IMR-90 (cell line): ENCODE measurements around the gene EXOC6B. TPM values are rescaled to one million over a fixed set of nuclear protein-coding genes. Genes with fewer than 3 reads are reported as not detected.

Source experiments
- ATAC-seq: fragments of 200-7000 bp; cut with Tn5 transposase; 2 replicates; pipeline ENCODE4 v1.9.1; 2020; ENCODE audit warnings: low read depth, mild to moderate bottlenecking, moderate library complexity
- BruUV-seq: library from RNA; stranded (reverse); fragments of 400-500 nt; replicated peaks from 2 replicates; lab custom pipeline; 2021; lab: Mats Ljungman, UMichigan
- CTCF ChIA-PET: fragments of 300-600 bp; formaldehyde crosslinking; extraction: SDS; loops from one replicate; lab custom pipeline; 2021; ENCODE audit warnings: antibody characterized with exemption; lab: Yijun Ruan, JAX
- POLR2A ChIA-PET: fragments of 300-600 bp; sonication (Branson Sonifier 250); formaldehyde crosslinking; loops from one replicate; lab custom pipeline; 2022; ENCODE audit warnings: antibody characterized with exemption; ENCODE audit not compliant: unreplicated experiment; lab: Charles Lee
- DNase-seq: peaks from one replicate; pipeline ENCODE4 v3.0.0; 2013
- H2AFZ ChIP-seq: replicated peaks from 2 replicates; pipeline ENCODE3; 2013; ENCODE audit warnings: low read length, mild to moderate bottlenecking; ENCODE audit not compliant: poor library complexity
- H2AK5ac ChIP-seq: 2 replicates; pipeline ENCODE4 v1.6.1; 2013; ENCODE audit warnings: low read depth, low read length, inconsistent platforms
- H2AK9ac ChIP-seq: replicated peaks from 2 replicates; pipeline ENCODE3; 2013; ENCODE audit warnings: mild to moderate bottlenecking, low read depth, low read length, moderate library complexity; ENCODE audit not compliant: poor library complexity
- H2BK120ac ChIP-seq: 2 replicates; pipeline ENCODE4 v1.6.1; 2013; ENCODE audit warnings: low read depth, low read length, inconsistent platforms
- H2BK15ac ChIP-seq: 3 replicates; pipeline ENCODE4 v1.6.1; 2013; ENCODE audit warnings: low read depth, low read length, inconsistent platforms
- H2BK20ac ChIP-seq: 2 replicates; pipeline ENCODE4 v1.6.1; 2013; ENCODE audit warnings: low read depth, mild to moderate bottlenecking, inconsistent platforms, low read length, moderate library complexity
- H2BK5ac ChIP-seq: 2 replicates; pipeline ENCODE4 v1.6.1; 2013; ENCODE audit warnings: mild to moderate bottlenecking, low read depth, low read length, inconsistent platforms; ENCODE audit not compliant: poor library complexity, severe bottlenecking
- H3K14ac ChIP-seq: replicated peaks from 2 replicates; pipeline ENCODE4 v1.6.1; 2013; ENCODE audit warnings: low read depth, low read length, inconsistent platforms
- H3K18ac ChIP-seq: 2 replicates; pipeline ENCODE4 v1.6.1; 2013; ENCODE audit warnings: low read depth, low read length, control low read depth
- H3K23ac ChIP-seq: 2 replicates; pipeline ENCODE4 v1.6.1; 2013; ENCODE audit warnings: low read depth, low read length, inconsistent platforms
- H3K27ac ChIP-seq: 2 replicates; pipeline ENCODE4 v1.5.1; 2013; ENCODE audit warnings: mild to moderate bottlenecking, control low read depth, low read length; ENCODE audit not compliant: insufficient read depth
- H3K27me3 ChIP-seq: 2 replicates; pipeline ENCODE4 v1.6.1; 2013; ENCODE audit warnings: low read length; ENCODE audit not compliant: control insufficient read depth, insufficient read depth
- H3K36me3 ChIP-seq: 2 replicates; pipeline ENCODE4 v1.6.1; 2013; ENCODE audit warnings: low read length, mixed read lengths; ENCODE audit not compliant: control insufficient read depth, insufficient read depth
- H3K4ac ChIP-seq: 2 replicates; pipeline ENCODE4 v1.6.1; 2013; ENCODE audit warnings: low read depth, low read length, inconsistent platforms
- H3K4me1 ChIP-seq: 2 replicates; pipeline ENCODE4 v1.6.1; 2013; ENCODE audit warnings: low read length, mixed read lengths; ENCODE audit not compliant: control insufficient read depth, insufficient read depth
- H3K4me2 ChIP-seq: 2 replicates; pipeline ENCODE4 v1.6.1; 2013; ENCODE audit warnings: low read depth, mild to moderate bottlenecking, control low read depth, low read length, moderate library complexity
- H3K4me3 ChIP-seq: 2 replicates; pipeline ENCODE4 v1.5.1; 2013; ENCODE audit warnings: low read depth, mild to moderate bottlenecking, control low read depth, low read length, moderate library complexity; ENCODE audit not compliant: insufficient read depth
- H3K56ac ChIP-seq: 2 replicates; pipeline ENCODE4 v1.6.1; 2013; ENCODE audit warnings: low read length, inconsistent platforms; ENCODE audit not compliant: insufficient read depth; ENCODE audit errors: extremely low read depth
- H3K79me1 ChIP-seq, 2 experiments: 2 replicates each; pipeline ENCODE4 v1.6.1; 2013; ENCODE audit warnings: low read length in 2 of 2, inconsistent platforms in 1 of 2, low read depth in 1 of 2
- H3K9ac ChIP-seq: 2 replicates; pipeline ENCODE4 v1.6.1; 2013; ENCODE audit warnings: low read depth, low read length, control low read depth
- H3K9me1 ChIP-seq: 2 replicates; pipeline ENCODE4 v1.6.1; 2013; ENCODE audit warnings: low read length, inconsistent platforms; ENCODE audit not compliant: insufficient read depth
- H3K9me3 ChIP-seq: 2 replicates; pipeline ENCODE4 v1.6.1; 2013; ENCODE audit warnings: low read length; ENCODE audit not compliant: control insufficient read depth, insufficient read depth
- H4K20me1 ChIP-seq: 2 replicates; pipeline ENCODE4 v1.6.1; 2013; ENCODE audit warnings: low read length, inconsistent platforms; ENCODE audit not compliant: insufficient read depth
- H4K5ac ChIP-seq: 2 replicates; pipeline ENCODE4 v1.6.1; 2013; ENCODE audit warnings: mild to moderate bottlenecking, low read depth, low read length, control low read depth
- H4K8ac ChIP-seq, 2 experiments: 2 replicates each; pipeline ENCODE4 v1.6.1; 2013; ENCODE audit warnings: low read depth in 2 of 2, low read length in 2 of 2, control low read depth in 1 of 2, inconsistent platforms in 1 of 2
- H4K91ac ChIP-seq: 2 replicates; pipeline ENCODE4 v1.6.1; 2013; ENCODE audit warnings: low read depth, low read length, inconsistent platforms; ENCODE audit not compliant: insufficient read depth
- BHLHE40 ChIP-seq: fragments of 150-350 bp; IDR thresholded peaks from 2 replicates; pipeline ENCODE4 v1.6.1; 2016; ENCODE audit warnings: mild to moderate bottlenecking, low read depth, low read length
- CEBPB ChIP-seq: IDR thresholded peaks from 2 replicates; pipeline ENCODE4 v1.6.1; 2012; ENCODE audit warnings: low read depth, low read length, improper control_type of control experiment
- MAZ ChIP-seq: IDR thresholded peaks from 2 replicates; pipeline ENCODE4 v1.6.1; 2012; ENCODE audit warnings: low read depth, mild to moderate bottlenecking, low read length, improper control_type of control experiment, moderate library complexity, borderline replicate concordance
- MXI1 ChIP-seq: IDR thresholded peaks from 2 replicates; pipeline ENCODE4 v1.6.1; 2012; ENCODE audit warnings: low read depth, mild to moderate bottlenecking, low read length, moderate library complexity, borderline replicate concordance
- RCOR1 ChIP-seq: IDR thresholded peaks from 2 replicates; pipeline ENCODE4 v1.6.1; 2012; ENCODE audit warnings: mild to moderate bottlenecking, low read length, improper control_type of control experiment; ENCODE audit not compliant: insufficient replicate concordance
- RFX5 ChIP-seq: IDR thresholded peaks from 2 replicates; pipeline ENCODE4 v1.8.0; 2012; ENCODE audit warnings: low read depth, mild to moderate bottlenecking, low read length, moderate library complexity
- WGBS, 2 experiments: methylation state at CpG; one replicate each; pipeline versions ENCODE4 v1.1.5 to v1.1.7; 2013; ENCODE audit warnings: missing lambda C conversion rate in 2 of 2; ENCODE audit not compliant: insufficient read length in 1 of 2; ENCODE audit errors: extremely low coverage in 2 of 2; 5-methylcytosine and 5-hydroxymethylcytosine counted together
- dilution Hi-C: fragments of 300-500 bp; cut with HindIII; formaldehyde crosslinking; loops from one replicate; pipeline ENCODE4 v1.14.3; 2018; ENCODE audit warnings: low sequenced_read_pairs; ENCODE audit not compliant: unreplicated experiment
- in situ Hi-C: fragments of 300-500 bp; cut with MboI; formaldehyde crosslinking; loops from 3 replicates; pipeline ENCODE4 v1.14.3; 2019; ENCODE audit warnings: low sequenced_read_pairs, inconsistent platforms, mixed read lengths
- intact Hi-C: fragments of 100-400 bp; cut with micrococcal nuclease; formaldehyde crosslinking; loops from 2 replicates; pipeline ENCODE4 v1.10.0; 2022
- polyA plus RNA-seq, 3 experiments: library from polyadenylated mRNA; depleted of rRNA; stranded (reverse); fragments of >200 nt; gene quantifications; 2 replicates each; pipeline ENCODE4 v1.2.3, GENCODE V29; 2012; ENCODE audit warnings: low replicate concordance in 1 of 3
- total RNA-seq: library from RNA; depleted of rRNA; stranded (reverse); fragments of >200 nt; gene quantifications from 2 replicates; pipeline ENCODE4 v1.2.3, GENCODE V29; 2012

Gene EXOC6B
- total and polyA plus RNA-seq, 2 of the 4 experiments (the other 2 are of a cell fraction) = 10.2 to 29.4 TPM

DNA sequence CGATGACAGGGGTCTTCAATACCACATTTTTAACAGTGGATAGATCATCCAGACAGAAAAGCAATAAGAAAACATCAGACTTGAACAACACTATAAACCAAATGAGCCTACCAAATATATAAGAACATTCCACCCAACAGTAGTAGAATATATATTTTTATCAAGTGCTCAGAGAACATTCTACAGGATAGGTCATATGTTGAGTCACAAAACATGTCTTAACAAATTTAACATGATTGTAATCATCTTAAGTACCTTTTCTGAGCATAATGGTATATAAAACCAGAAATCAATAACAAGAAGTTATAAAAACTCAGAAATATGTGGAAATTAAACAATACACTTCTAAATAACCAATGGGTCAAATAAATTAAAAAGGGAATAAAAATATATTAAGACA is 484.2 kb downstream of the EXOC6B start:
- no peak overlapping the region for H4K8ac ChIP-seq
- H3K18ac ChIP-seq = no peak overlapping the region
- H2BK5ac ChIP-seq = no peak overlapping the region
- H3K79me1 ChIP-seq = no peaks in the 10 kb centered on the region
- WGBS, 2 experiments = no CpG with 5 or more reads among the region's 1 CpG
- H4K5ac ChIP-seq = no peak overlapping the region
- BruUV-seq = no TSS peak
- ATAC-seq (no peak), DNase-seq (no peak)
- H3K4me3 ChIP-seq = no peak overlapping the region
- H4K91ac ChIP-seq = no peak overlapping the region
- H2BK120ac ChIP-seq = no peak overlapping the region
- no peak overlapping the region for H3K23ac ChIP-seq
- no peak overlapping the region for H2AK5ac ChIP-seq
- dilution Hi-C loops = no loop called here
- intact Hi-C loops = no loop called here
- H2AFZ ChIP-seq = no peak overlapping the region
- H3K4ac ChIP-seq = no peak overlapping the region
- no peaks in the 10 kb centered on the region for H4K20me1 ChIP-seq
- ChIA-PET POLR2A (no interaction called here), CTCF (no interaction called here)
- in situ Hi-C loops = no loop called here
- H3K27ac ChIP-seq = no peak overlapping the region
- H3K9ac ChIP-seq = no peak overlapping the region
- H2BK20ac ChIP-seq = no peak overlapping the region
- no peak overlapping the region for H2AK9ac ChIP-seq
- TF ChIP-seq MAZ (no peak), BHLHE40 (no peak), MXI1 (no peak), RCOR1 (no peak), CEBPB (no peak), RFX5 (no peak)
- no peak overlapping the region for H3K56ac ChIP-seq
- H3K4me1 ChIP-seq = no peaks in the 10 kb centered on the region
- H2BK15ac ChIP-seq = no peak overlapping the region
- no peaks in the 10 kb centered on the region; the same call in 1 of the 2 replicates for H3K9me1 ChIP-seq
- H3K9me3 ChIP-seq = no peaks in the 10 kb centered on the region
- no peak overlapping the region for H3K14ac ChIP-seq
- no peaks in the 10 kb centered on the region for H3K27me3 ChIP-seq
- H3K36me3 ChIP-seq = no peaks in the 10 kb centered on the region
- H3K4me2 ChIP-seq = no peak overlapping the region
